SK-N-SH treated with all-trans-retinoic acid at 6 μM for 48 hours (cell line): ENCODE data around the gene ARHGEF10L.

Experiments used
- ATAC-seq: fragments of 200-7000 bp; cut with Tn5 transposase; 3 replicates; pipeline ENCODE4 v1.9.1; 2020; ENCODE audit warnings: mild to moderate bottlenecking, moderate library complexity
- ARNTL ChIP-seq: fragments of 450-650 bp; formaldehyde crosslinking; IDR thresholded peaks from 2 replicates; pipeline ENCODE4 v1.5.0; 2020; ENCODE audit warnings: low read depth, mild to moderate bottlenecking, moderate library complexity, borderline replicate concordance
- CSRNP3 ChIP-seq: fragments of 250-450 bp; sonication (Bioruptor Pico); IDR thresholded peaks from 2 replicates; pipeline ENCODE4 v1.5.1; 2021; ENCODE audit warnings: mild to moderate bottlenecking, moderate library complexity
- ESRRG ChIP-seq: fragments of 250-450 bp; sonication (Bioruptor Pico); IDR thresholded peaks from 2 replicates; pipeline ENCODE4 v1.6.1; 2021; ENCODE audit warnings: mild to moderate bottlenecking
- GLIS3 ChIP-seq: fragments of 250-450 bp; sonication (Bioruptor Pico); IDR thresholded peaks from 2 replicates; pipeline ENCODE4 v1.5.0; 2020; ENCODE audit warnings: mild to moderate bottlenecking, moderate library complexity
- ISL1 ChIP-seq: fragments of 250-450 bp; sonication (Bioruptor Pico); IDR thresholded peaks from 2 replicates; pipeline ENCODE4 v2.1.2; 2022; ENCODE audit warnings: mild to moderate bottlenecking, moderate library complexity
- POU6F1 ChIP-seq: fragments of 250-450 bp; sonication (Bioruptor Pico); IDR thresholded peaks from 2 replicates; pipeline ENCODE4 v1.8.0; 2021; ENCODE audit warnings: low read depth, mild to moderate bottlenecking, moderate library complexity, borderline replicate concordance
- PPARA ChIP-seq: fragments of 250-450 bp; sonication (Bioruptor Pico); IDR thresholded peaks from 2 replicates; pipeline ENCODE4 v1.5.0; 2020; ENCODE audit warnings: mild to moderate bottlenecking, borderline replicate concordance
- RARB ChIP-seq: fragments of 250-450 bp; sonication (Bioruptor Pico); IDR thresholded peaks from 2 replicates; pipeline ENCODE4 v1.8.0; 2021; ENCODE audit warnings: mild to moderate bottlenecking, moderate library complexity
- SNAI2 ChIP-seq: fragments of 250-450 bp; sonication (Bioruptor Pico); IDR thresholded peaks from 2 replicates; pipeline ENCODE4 v1.5.0; 2020; ENCODE audit warnings: mild to moderate bottlenecking, moderate library complexity
- TCF4 ChIP-seq: fragments of 250-450 bp; sonication (Bioruptor Pico); IDR thresholded peaks from 2 replicates; pipeline ENCODE4 v1.8.0; 2021; ENCODE audit warnings: mild to moderate bottlenecking, moderate library complexity, borderline replicate concordance
- TSHZ2 ChIP-seq: fragments of 250-450 bp; sonication (Bioruptor Pico); IDR thresholded peaks from 2 replicates; pipeline ENCODE4 v1.5.0; 2020; ENCODE audit warnings: mild to moderate bottlenecking, moderate library complexity
- ZC3H10 ChIP-seq: fragments of 250-450 bp; sonication (Bioruptor Pico); IDR thresholded peaks from 2 replicates; pipeline ENCODE4 v1.5.1; 2021; ENCODE audit warnings: mild to moderate bottlenecking, moderate library complexity
- ZFP3 ChIP-seq: fragments of 250-450 bp; sonication (Bioruptor Pico); IDR thresholded peaks from 2 replicates; pipeline ENCODE4 v1.5.0; 2020; ENCODE audit warnings: mild to moderate bottlenecking, moderate library complexity
- ZNF565 ChIP-seq: fragments of 450-650 bp; formaldehyde crosslinking; conservative IDR thresholded peaks from 2 replicates; pipeline ENCODE4 v1.5.0; 2020; ENCODE audit warnings: low read depth, mild to moderate bottlenecking, moderate library complexity
- ZNF70 ChIP-seq: fragments of 450-650 bp; formaldehyde crosslinking; IDR thresholded peaks from 2 replicates; pipeline ENCODE4 v1.5.0; 2020; ENCODE audit warnings: mild to moderate bottlenecking, moderate library complexity
- ZNF8 ChIP-seq: fragments of 450-650 bp; formaldehyde crosslinking; IDR thresholded peaks from 2 replicates; pipeline ENCODE4 v1.5.0; 2020; ENCODE audit warnings: mild to moderate bottlenecking, moderate library complexity

Gene ARHGEF10L

GRCh38 chr1:17655922-17656321, 116.4 kb downstream of the ARHGEF10L start:
- no peak for ATAC-seq
- TF ChIP-seq ZFP3 (CRISPR knock-in tag) = no peak
- no peak for TF ChIP-seq CSRNP3

- TF ChIP-seq ARNTL = no peak
- TF ChIP-seq ZNF70 (CRISPR knock-in tag) = no peak
- no peak for TF ChIP-seq TSHZ2 (CRISPR knock-in tag)
- TF ChIP-seq, all 23 proteins: peak for 0
- ATAC-seq = no peak
Observed at GRCh38 chr1:17657436-17657835, 117.9 kb downstream of the ARHGEF10L start.

GRCh38 chr1:17658837-17659236, 119.3 kb downstream of the ARHGEF10L start:
- no peak for ATAC-seq
- TF ChIP-seq PPARA (no peak), TSHZ2 (CRISPR knock-in tag) (no peak), POU6F1 (CRISPR knock-in tag) (no peak), ISL1 (CRISPR knock-in tag) (no peak), ZNF8 (CRISPR knock-in tag) (no peak), TCF4 (CRISPR knock-in tag) (no peak), ZNF70 (CRISPR knock-in tag) (no peak), GLIS3 (CRISPR knock-in tag) (no peak), ZNF565 (CRISPR knock-in tag) (no peak)
- TF ChIP-seq, all 23 proteins: peak for 0

GRCh38 chr1:17661546-17662157, 122.2 kb downstream of the ARHGEF10L start:
- peak; percentile 90 for ATAC-seq
- TF ChIP-seq POU6F1 (CRISPR knock-in tag) = no peak
- no peak for TF ChIP-seq ESRRG (CRISPR knock-in tag)
- TF ChIP-seq RARB (CRISPR knock-in tag) = no peak
- no peak for TF ChIP-seq SNAI2 (CRISPR knock-in tag)
- TF ChIP-seq ZC3H10 = no peak
- no peak for TF ChIP-seq CSRNP3
- no peak for TF ChIP-seq ISL1 (CRISPR knock-in tag)
- TF ChIP-seq, all 23 proteins: peak for 0
